Limb (tissue), 2 donors: ENCODE data around the gene PRKN.

ENCODE experiments used
- DNase-seq, 2 donors: peaks; one replicate each; pipeline ENCODE4 v3.0.0-alpha.2; 2016; ENCODE audit errors: extremely low spot score in 2 of 2

The PRKN gene

GRCh38 chr6:162618448-162619002, 109.0 kb downstream of the PRKN start:
- no peak for DNase-seq

- DNase-seq: no peak
These were observed 112.4 kb downstream of the PRKN start for GRCh38 chr6:162615016-162615705.

GRCh38 chr6:162613310-162613709, 114.3 kb downstream of the PRKN start:
- DNase-seq: no peak

- DNase-seq: no peak
These were observed 115.0 kb downstream of the PRKN start for GRCh38 chr6:162612613-162613012.

- no peak for DNase-seq
These were observed 117.2 kb downstream of the PRKN start for GRCh38 chr6:162610351-162610750.

- no peak for DNase-seq
These were observed 121.7 kb downstream of the PRKN start for GRCh38 chr6:162605881-162606280.

GRCh38 chr6:162603231-162604015, 124.1 kb downstream of the PRKN start:
- DNase-seq: no peak

GRCh38 chr6:162602759-162603158, 124.8 kb downstream of the PRKN start:
- no peak for DNase-seq

GRCh38 chr6:162596676-162597075, 130.9 kb downstream of the PRKN start:
- DNase-seq: no peak

- no peak for DNase-seq
These were observed 136.0 kb downstream of the PRKN start for GRCh38 chr6:162591517-162591916.

GRCh38 chr6:162581988-162582780, 145.4 kb downstream of the PRKN start:
- DNase-seq: no peak

GRCh38 chr6:162580619-162581018, 146.9 kb downstream of the PRKN start:
- DNase-seq: no peak

- DNase-seq: no peak
These were observed 151.6 kb downstream of the PRKN start for GRCh38 chr6:162576016-162576415.

- DNase-seq: no peak
These were observed 155.3 kb downstream of the PRKN start for GRCh38 chr6:162572240-162572639.

GRCh38 chr6:162568266-162568665, 159.3 kb downstream of the PRKN start:
- no peak for DNase-seq

GRCh38 chr6:162562041-162562440, 165.5 kb downstream of the PRKN start:
- no peak for DNase-seq

GRCh38 chr6:162560891-162561290, 166.7 kb downstream of the PRKN start:
- no peak for DNase-seq

- no peak for DNase-seq
These were observed 173.0 kb downstream of the PRKN start for GRCh38 chr6:162554531-162554930.

GRCh38 chr6:162546905-162547304, 180.7 kb downstream of the PRKN start:
- no peak for DNase-seq

- DNase-seq: no peak
These were observed 184.3 kb downstream of the PRKN start for GRCh38 chr6:162543221-162543620.

GRCh38 chr6:162541019-162541601, 186.5 kb downstream of the PRKN start:
- no peak for DNase-seq
